Calu3 (cell line): ENCODE results near the gene FANCL. TPM values are rescaled to one million over a fixed set of nuclear protein-coding genes. Genes with fewer than 3 reads are reported as not detected.
"Not testable (repeated sequence)": the region's sequence is repeated elsewhere in the genome, so short reads cannot be mapped to it uniquely, and the experiment has no call there.

Experiments
- BruUV-seq: library from RNA; stranded (reverse); fragments of 400-500 nt; replicated peaks from 2 replicates; lab custom pipeline; 2021; lab: Mats Ljungman, UMichigan
- CTCF ChIA-PET: fragments of 300-600 bp; sonication (Branson Sonifier 250); formaldehyde crosslinking; loops from one replicate; lab custom pipeline; 2022; ENCODE audit warnings: antibody characterized with exemption; lab: Charles Lee
- DNase-seq: peaks from one replicate; pipeline ENCODE4 v3.0.0; 2022
- H3K27ac Mint-ChIP-seq: one replicate; pipeline ENCODE4 v1.8.0; 2022; ENCODE audit warnings: mixed read lengths; ENCODE audit not compliant: unreplicated experiment
- H3K27me3 Mint-ChIP-seq: one replicate; pipeline ENCODE4 v1.8.0; 2022; ENCODE audit warnings: mixed read lengths; ENCODE audit not compliant: unreplicated experiment
- H3K36me3 Mint-ChIP-seq: one replicate; pipeline ENCODE4 v1.8.0; 2022; ENCODE audit warnings: mild to moderate bottlenecking, moderate library complexity, mixed read lengths; ENCODE audit not compliant: insufficient read depth, unreplicated experiment
- H3K4me1 Mint-ChIP-seq: one replicate; pipeline ENCODE4 v1.8.0; 2022; ENCODE audit warnings: mild to moderate bottlenecking, low read depth, mixed read lengths; ENCODE audit not compliant: unreplicated experiment
- H3K4me3 Mint-ChIP-seq: one replicate; pipeline ENCODE4 v1.8.0; 2022; ENCODE audit warnings: mild to moderate bottlenecking, low read depth, moderate library complexity, mixed read lengths; ENCODE audit not compliant: unreplicated experiment
- H3K9me3 Mint-ChIP-seq: one replicate; pipeline ENCODE4 v1.8.0; 2022; ENCODE audit warnings: low read depth, mixed read lengths; ENCODE audit not compliant: unreplicated experiment
- intact Hi-C: fragments of 100-400 bp; cut with micrococcal nuclease; formaldehyde crosslinking; loops from one replicate; pipeline ENCODE4 v1.10.0; 2022; ENCODE audit not compliant: unreplicated experiment
- total RNA-seq: library from RNA; stranded (reverse); gene quantifications from 2 replicates; pipeline ENCODE4 v1.2.3, GENCODE V29; 2022
- TF ChIP-seq, protein P1 (sequence below): fragments of 200-600 bp; IDR thresholded peaks from one replicate; pipeline ENCODE4 v1.8.0; 2022; ENCODE audit warnings: antibody characterized with exemption; ENCODE audit not compliant: unreplicated experiment

The FANCL gene
- total RNA-seq, 1 experiment from 2014 or later: 40.5 TPM

DNA sequence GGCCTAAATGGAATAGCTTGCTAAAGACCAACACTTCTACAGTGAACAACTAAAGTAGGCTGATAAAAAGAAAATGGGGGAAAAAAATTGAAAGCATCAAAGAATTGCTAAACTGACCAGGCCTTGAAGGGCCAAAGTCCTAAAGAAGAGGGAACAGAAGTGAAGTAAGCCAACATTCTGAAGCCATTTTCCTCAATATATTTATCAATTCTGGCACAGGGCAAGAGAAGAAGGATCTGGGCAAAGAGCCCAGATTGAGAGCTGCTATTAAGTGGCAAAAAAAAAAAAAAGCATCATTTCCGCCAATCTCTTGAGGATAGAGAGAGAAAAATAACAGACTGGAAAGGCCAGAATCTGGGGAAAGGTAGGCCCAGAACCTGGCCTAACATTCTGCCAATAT lies 25.7 kb downstream of the FANCL start:
- CTCF ChIA-PET: interaction anchor here (0.7 kb wide), 1 partner anchor 135 kb away, joined by 4 read pairs; no protein-coding TSS in a partner anchor
- DNase-seq: no peak
- Mint-ChIP-seq H3K4me1 (peaks cover 16% of the 10 kb centered on the region), H3K4me3 (no peak overlapping the region), H3K27me3 (no peaks in the 10 kb centered on the region), H3K36me3 (peaks cover 23% of the 10 kb centered on the region), H3K27ac (no peak overlapping the region), H3K9me3 (peaks cover 6% of the 10 kb centered on the region)
- BruUV-seq: no TSS peak
- intact Hi-C loops: no loop called here
- TF ChIP-seq, protein P1, sequence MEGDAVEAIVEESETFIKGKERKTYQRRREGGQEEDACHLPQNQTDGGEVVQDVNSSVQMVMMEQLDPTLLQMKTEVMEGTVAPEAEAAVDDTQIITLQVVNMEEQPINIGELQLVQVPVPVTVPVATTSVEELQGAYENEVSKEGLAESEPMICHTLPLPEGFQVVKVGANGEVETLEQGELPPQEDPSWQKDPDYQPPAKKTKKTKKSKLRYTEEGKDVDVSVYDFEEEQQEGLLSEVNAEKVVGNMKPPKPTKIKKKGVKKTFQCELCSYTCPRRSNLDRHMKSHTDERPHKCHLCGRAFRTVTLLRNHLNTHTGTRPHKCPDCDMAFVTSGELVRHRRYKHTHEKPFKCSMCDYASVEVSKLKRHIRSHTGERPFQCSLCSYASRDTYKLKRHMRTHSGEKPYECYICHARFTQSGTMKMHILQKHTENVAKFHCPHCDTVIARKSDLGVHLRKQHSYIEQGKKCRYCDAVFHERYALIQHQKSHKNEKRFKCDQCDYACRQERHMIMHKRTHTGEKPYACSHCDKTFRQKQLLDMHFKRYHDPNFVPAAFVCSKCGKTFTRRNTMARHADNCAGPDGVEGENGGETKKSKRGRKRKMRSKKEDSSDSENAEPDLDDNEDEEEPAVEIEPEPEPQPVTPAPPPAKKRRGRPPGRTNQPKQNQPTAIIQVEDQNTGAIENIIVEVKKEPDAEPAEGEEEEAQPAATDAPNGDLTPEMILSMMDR: no peak

DNA sequence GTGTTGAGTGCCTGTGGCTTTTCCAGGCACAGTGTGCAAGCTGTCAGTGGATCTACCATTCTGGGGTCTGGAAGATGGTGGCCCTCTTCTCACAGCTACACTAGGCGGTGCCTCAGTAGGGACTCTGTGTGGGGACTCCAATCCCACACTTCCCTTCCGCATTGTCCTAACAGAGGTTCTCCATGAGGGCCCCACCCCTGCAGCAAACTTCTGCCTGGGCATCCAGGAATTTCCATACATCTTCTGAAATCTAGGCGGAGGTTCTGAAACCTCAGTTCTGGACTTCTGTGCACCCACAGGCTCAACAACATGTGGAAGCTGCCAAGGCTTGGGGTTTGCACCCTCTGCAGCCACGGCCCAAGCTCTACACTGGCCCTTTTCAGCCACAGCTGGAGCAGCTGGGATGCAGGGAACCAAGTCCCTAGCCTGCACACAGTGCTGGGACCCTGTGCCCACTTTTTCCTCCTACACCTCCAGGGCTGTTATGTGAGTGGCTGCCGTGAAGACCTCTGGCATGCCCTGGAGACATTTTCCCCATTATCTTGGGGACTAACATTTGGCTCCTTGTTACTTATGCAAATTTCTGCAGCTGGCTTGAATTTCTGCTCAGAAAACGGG lies 30.1 kb downstream of the FANCL start:
- H3K4me3 Mint-ChIP-seq, CTCF ChIA-PET, H3K27me3 Mint-ChIP-seq, H3K27ac Mint-ChIP-seq, H3K4me1 Mint-ChIP-seq, intact Hi-C loops, DNase-seq, H3K9me3 Mint-ChIP-seq, BruUV-seq: not testable (repeated sequence)
- H3K36me3 Mint-ChIP-seq: peaks cover 12% of the 10 kb centered on the region

DNA sequence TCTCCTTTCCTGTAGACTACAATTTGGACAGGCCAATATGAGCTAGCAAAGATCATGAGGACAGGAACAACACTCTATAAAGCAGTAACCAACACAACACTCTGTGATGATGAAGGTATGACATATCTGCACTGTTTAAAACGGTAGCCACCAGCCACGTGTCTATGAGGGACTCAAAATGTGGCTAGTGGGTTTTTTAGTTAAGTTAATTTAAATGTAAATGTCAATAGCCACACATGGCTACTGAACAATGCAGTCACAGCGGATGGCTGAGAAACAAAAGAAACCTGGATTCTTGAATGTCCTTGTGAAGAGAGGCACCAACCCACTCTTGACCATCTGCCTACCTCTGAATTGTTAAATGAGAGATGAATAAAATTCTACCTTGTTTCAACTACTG lies 33.9 kb downstream of the FANCL start:
- no TSS peak for BruUV-seq
- intact Hi-C loops: no loop called here
- Mint-ChIP-seq H3K36me3 (peaks cover 17% of the 10 kb centered on the region), H3K4me3 (no peak overlapping the region), H3K4me1 (peaks cover 13% of the 10 kb centered on the region), H3K27ac (no peak overlapping the region), H3K27me3 (no peaks in the 10 kb centered on the region), H3K9me3 (peaks cover 6% of the 10 kb centered on the region)
- no peak for DNase-seq
- TF ChIP-seq, protein P1: no peak
- CTCF ChIA-PET: no interaction called here

DNA sequence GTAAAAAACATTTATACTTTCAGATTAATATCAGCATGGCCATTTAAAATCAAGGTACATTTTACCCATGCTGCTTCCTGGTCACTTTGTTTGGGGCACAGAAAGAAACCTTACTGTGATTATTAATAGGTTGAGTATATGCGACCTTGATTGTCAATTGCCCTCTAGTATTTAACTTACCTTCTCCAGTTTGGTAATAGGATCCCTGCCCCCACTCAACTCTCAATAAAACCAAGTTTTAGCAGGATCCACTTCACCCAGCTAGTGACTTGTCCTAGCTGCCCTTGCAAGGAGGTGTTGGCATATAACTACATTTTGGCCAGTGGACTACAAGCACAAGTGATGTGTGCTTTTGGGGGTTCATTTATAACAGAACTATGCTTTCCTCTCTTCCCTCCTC lies 34.3 kb downstream of the FANCL start:
- Mint-ChIP-seq H3K27me3 (no peaks in the 10 kb centered on the region), H3K4me1 (peaks cover 13% of the 10 kb centered on the region), H3K27ac (no peak overlapping the region), H3K4me3 (no peak overlapping the region), H3K9me3 (peaks cover 3% of the 10 kb centered on the region), H3K36me3 (peaks cover 15% of the 10 kb centered on the region)
- no peak for DNase-seq
- TF ChIP-seq, protein P1: no peak
- no TSS peak for BruUV-seq
- intact Hi-C loops: no loop called here
- CTCF ChIA-PET: no interaction called here

DNA sequence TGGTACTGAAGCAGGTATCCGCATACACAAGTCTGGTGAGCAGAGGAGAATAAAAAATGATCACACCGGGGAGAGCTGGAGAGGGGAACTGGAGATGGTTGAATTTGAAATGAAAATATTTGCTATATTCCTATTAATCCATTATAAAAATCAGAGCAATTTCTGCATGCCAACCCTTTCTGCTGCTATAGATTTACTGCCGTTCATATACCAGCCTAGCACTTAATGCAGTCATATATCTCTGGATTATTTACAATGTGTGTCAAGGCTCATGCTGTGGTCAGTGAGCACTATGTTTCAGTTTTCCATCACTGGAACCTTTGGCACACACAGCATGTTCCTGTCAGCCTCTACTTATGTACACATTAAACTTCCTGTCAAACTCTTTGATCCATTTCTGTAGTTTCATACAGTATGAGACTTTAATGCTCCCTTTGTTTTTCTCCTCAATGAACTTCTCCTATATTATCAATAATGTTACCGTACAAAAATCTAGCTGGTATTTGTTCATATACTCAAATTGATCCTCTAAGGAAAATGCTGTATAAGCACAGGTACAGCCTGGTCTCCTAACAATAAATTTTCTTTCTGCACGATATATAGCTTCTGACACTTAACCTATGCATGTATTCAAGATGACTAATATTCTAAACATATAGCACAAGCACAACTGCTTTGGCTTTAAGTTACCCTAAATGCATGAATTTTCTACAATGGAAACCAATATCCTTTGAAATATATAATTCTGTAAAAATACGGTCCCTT lies 36.7 kb downstream of the FANCL start:
- Mint-ChIP-seq H3K4me1 (peaks cover 13% of the 10 kb centered on the region), H3K36me3 (peaks cover 6% of the 10 kb centered on the region), H3K27me3 (no peaks in the 10 kb centered on the region), H3K27ac (no peak overlapping the region), H3K9me3 (no peaks in the 10 kb centered on the region), H3K4me3 (no peak overlapping the region)
- TF ChIP-seq, protein P1: no peak
- intact Hi-C loops: no loop called here
- CTCF ChIA-PET: interaction anchor here (0.6 kb wide), 1 partner anchor 85 kb away, joined by 3 read pairs; no protein-coding TSS in a partner anchor
- no TSS peak for BruUV-seq
- no peak for DNase-seq
